LNCaP clone FGC (cell line): Measurements from ENCODE around the gene DDX10.
"Not testable (repeated sequence)": the region's sequence is repeated elsewhere in the genome, so short reads cannot be mapped to it uniquely, and the experiment has no call there.

Experiments used
- DNase-seq: peaks from one replicate; pipeline ENCODE4 v3.0.0-alpha.2; 2011; ENCODE audit warnings: low read depth
- H3K4me3 ChIP-seq: 2 replicates; pipeline ENCODE4 v1.5.1; 2011; ENCODE audit warnings: mild to moderate bottlenecking, low read depth, low read length, control low read depth
- CTCF ChIP-seq: IDR thresholded peaks from 2 replicates; pipeline ENCODE4 v1.5.1; 2012; ENCODE audit warnings: mild to moderate bottlenecking; ENCODE audit not compliant: control insufficient read depth, insufficient read depth; ENCODE audit errors: extremely low read depth

The DDX10 gene

DNA sequence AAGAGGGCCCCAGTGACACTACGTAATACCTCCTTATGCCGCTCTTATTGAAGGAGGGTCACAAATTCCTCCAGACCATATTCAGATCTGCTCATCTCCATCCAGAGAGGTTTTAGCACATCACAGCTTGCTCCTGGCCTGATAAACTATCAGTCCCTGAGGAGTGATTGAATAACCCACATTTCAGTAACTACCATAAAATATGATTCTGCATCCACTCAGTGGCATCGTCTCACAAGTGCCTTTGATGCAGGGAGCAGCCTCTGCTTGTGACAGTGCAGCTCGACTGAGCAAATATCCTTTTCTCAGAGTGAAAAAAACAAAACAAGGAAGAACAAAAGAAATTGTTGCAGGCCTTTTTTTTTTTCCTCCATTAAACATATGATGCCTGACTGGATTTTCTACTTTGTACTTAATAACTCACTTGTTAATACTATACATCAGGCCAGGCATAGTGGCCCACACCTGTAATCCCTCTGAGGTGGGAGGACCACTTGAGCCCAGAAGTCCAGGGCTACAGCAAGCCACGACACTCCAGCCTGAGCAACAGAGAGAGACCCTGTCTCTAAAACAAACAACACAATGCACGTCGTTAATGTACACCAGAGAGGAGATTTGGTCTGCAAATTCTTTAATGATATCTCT lies 64.5 kb downstream of the DDX10 start:
- no peak for TF ChIP-seq CTCF
- H3K4me3 ChIP-seq, result no peak overlapping the region
- no peak for DNase-seq

- TF ChIP-seq CTCF, result no peak
- DNase-seq, result peak; percentile 22
These were observed 67.5 kb downstream of the DDX10 start for GRCh38 chr11:108732395-108732794.

GRCh38 chr11:108733479-108734116 lies 68.7 kb downstream of the DDX10 start:
- no peak for TF ChIP-seq CTCF
- no peak overlapping the region for H3K4me3 ChIP-seq
- DNase-seq, result no peak

More at GRCh38 chr11:108732395-108732794, 67.5 kb downstream of the DDX10 start:
- H3K4me3 ChIP-seq, result no peak overlapping the region

DNA sequence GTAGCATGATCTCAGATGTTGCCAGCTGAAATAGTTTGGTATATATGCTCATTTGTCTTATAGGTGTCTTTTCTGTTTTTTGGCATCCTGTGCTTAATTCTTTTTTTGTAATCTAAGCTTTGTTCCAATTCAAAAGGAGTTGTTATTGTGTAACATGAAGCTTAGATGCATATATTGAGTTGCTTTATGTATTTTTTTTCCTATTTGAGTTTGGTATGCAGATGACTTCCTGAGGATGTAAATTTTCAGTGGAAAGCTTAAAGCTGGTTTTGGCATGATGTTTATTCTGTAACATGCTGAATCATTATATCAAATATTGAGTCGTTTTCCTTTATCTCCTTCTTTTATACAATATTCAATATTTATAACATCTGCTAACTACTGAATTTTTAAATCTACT lies 69.4 kb downstream of the DDX10 start:
- DNase-seq, result no peak
- no peak for TF ChIP-seq CTCF
- H3K4me3 ChIP-seq, result no peak overlapping the region

- peak; percentile 52 for TF ChIP-seq CTCF
- DNase-seq, result no peak
- H3K4me3 ChIP-seq, result no peak overlapping the region
These were observed 70.2 kb downstream of the DDX10 start for GRCh38 chr11:108734956-108735559.

GRCh38 chr11:108740132-108740531 lies 75.3 kb downstream of the DDX10 start:
- DNase-seq, H3K4me3 ChIP-seq: not testable (repeated sequence)

DNA sequence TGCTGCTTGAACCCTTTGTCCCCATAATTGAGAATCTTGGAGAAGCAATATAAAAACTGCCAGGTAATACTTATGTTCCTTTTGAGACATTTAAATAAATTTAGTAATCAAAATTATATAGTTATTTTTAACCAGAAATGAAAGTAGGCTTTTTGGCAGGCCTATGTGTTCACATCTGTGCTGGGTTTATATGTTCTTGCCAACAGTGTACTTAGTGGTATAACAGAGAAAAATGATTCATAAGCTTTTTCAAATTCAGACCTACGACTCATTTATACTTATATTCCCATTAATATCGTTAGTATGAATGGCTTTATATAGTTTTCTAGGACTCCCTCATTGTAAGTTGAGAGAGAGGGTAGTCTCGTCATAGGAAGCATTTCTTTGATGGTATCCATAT lies 79.0 kb downstream of the DDX10 start:
- DNase-seq, result no peak
- TF ChIP-seq CTCF, result no peak
- no peak overlapping the region for H3K4me3 ChIP-seq
